K562 (cell line): Measurements from ENCODE around the gene LCE2B. TPM values are rescaled to one million over a fixed set of nuclear protein-coding genes. Genes with fewer than 3 reads are reported as not detected.

ENCODE experiments used
- ATAC-seq: fragments of 200-7000 bp; cut with Tn5 transposase; 3 replicates; pipeline ENCODE4 v1.9.1; 2020; ENCODE audit warnings: moderate library complexity
- BruUV-seq: library from RNA; stranded (reverse); fragments of 400-500 nt; replicated peaks from 2 replicates; lab custom pipeline; 2021; lab: Mats Ljungman, UMichigan
- CTCF ChIA-PET: fragments of 300-600 bp; formaldehyde crosslinking; extraction: SDS; loops from one replicate; lab custom pipeline; 2021; ENCODE audit warnings: low intra/inter-chr PET ratio; lab: Yijun Ruan, JAX
- POLR2A ChIA-PET: fragments of 300-600, 350-650 bp; sonication (Branson Sonifier 250); formaldehyde crosslinking; extraction: SDS; loops from one replicate; lab custom pipeline; 2021; ENCODE audit warnings: antibody characterized with exemption, inconsistent platforms; lab: Yijun Ruan, JAX
- DNase-seq, 4 experiments: peaks; one replicate each; pipeline versions ENCODE4 v3.0.0 to v3.0.0-alpha.2; 2011 to 2018; ENCODE audit warnings: low spot score in 3 of 4, mixed read lengths in 3 of 4; ENCODE audit errors: extremely low read depth in 1 of 4
- FAIRE-seq: peaks from 2 replicates; lab custom pipeline; 2011; peaks lifted over from hg19 to GRCh38; lab: Jason Lieb, UNC
- H2AFZ ChIP-seq: 2 replicates; pipeline ENCODE4 v1.6.0; 2011; ENCODE audit warnings: low read depth, low read length, control low read depth, inconsistent platforms
- H3K27ac ChIP-seq: fragments of 200-600 bp; 3 replicates; pipeline ENCODE4 v1.8.0; 2011; ENCODE audit warnings: low read depth, mild to moderate bottlenecking, control low read depth, inconsistent platforms, low read length, moderate library complexity, mixed read lengths; ENCODE audit errors: extremely low read depth
- H3K27me3 ChIP-seq, 2 experiments: fragments of 300-600 bp in 1 of 2; 2 replicates in 1 of 2; 3 replicates in 1 of 2; pipeline versions ENCODE4 v1.6.0 to v1.8.0; 2011; ENCODE audit warnings: inconsistent platforms in 2 of 2, low read length in 2 of 2, mild to moderate bottlenecking in 1 of 2, mixed read lengths in 1 of 2, moderate library complexity in 1 of 2; ENCODE audit not compliant: control insufficient read depth in 2 of 2, insufficient read depth in 2 of 2
- H3K36me3 ChIP-seq: fragments of 300-600 bp; 3 replicates; pipeline ENCODE4 v1.8.0; 2011; ENCODE audit warnings: mild to moderate bottlenecking, low read length, inconsistent platforms; ENCODE audit not compliant: control insufficient read depth, insufficient read depth
- H3K4me1 ChIP-seq, 2 experiments: fragments of 200-600 bp in 1 of 2; replicated peaks in 1 of 2; 2 replicates in 1 of 2; 3 replicates in 1 of 2; pipeline versions ENCODE4 v1.5.1 to v1.8.0; 2011; ENCODE audit warnings: inconsistent platforms in 2 of 2, low read length in 2 of 2, mild to moderate bottlenecking in 1 of 2, mixed read lengths in 1 of 2, moderate library complexity in 1 of 2; ENCODE audit not compliant: control insufficient read depth in 2 of 2, insufficient read depth in 2 of 2
- H3K4me2 ChIP-seq: 2 replicates; pipeline ENCODE4 v1.6.1; 2011; ENCODE audit warnings: low read length, control low read depth, inconsistent platforms, mixed read lengths; ENCODE audit not compliant: insufficient read depth
- H3K4me3 ChIP-seq: fragments of 200-600 bp; sonication (generic), shearing (Covaris generic); 2 replicates; pipeline ENCODE4 v1.5.1; 2016; ENCODE audit warnings: control low read depth, inconsistent platforms
- H3K79me2 ChIP-seq: fragments of 200-600 bp; 3 replicates; pipeline ENCODE4 v1.8.0; 2011; ENCODE audit warnings: low read length, inconsistent platforms; ENCODE audit not compliant: control insufficient read depth, insufficient read depth
- H3K9ac ChIP-seq, 2 experiments: 2 replicates each; pipeline versions ENCODE4 v1.6.0 to v1.6.1; 2011; ENCODE audit warnings: low read depth in 2 of 2, low read length in 2 of 2, control low read depth in 1 of 2, inconsistent platforms in 1 of 2, mild to moderate bottlenecking in 1 of 2, mixed read lengths in 1 of 2; ENCODE audit not compliant: insufficient read depth in 1 of 2
- H3K9me1 ChIP-seq: one replicate; pipeline ENCODE4 v1.6.0; 2011; ENCODE audit warnings: inconsistent platforms, mild to moderate bottlenecking, low read length, moderate library complexity; ENCODE audit not compliant: control insufficient read depth, insufficient read depth
- H3K9me3 ChIP-seq: replicated peaks from 2 replicates; pipeline ENCODE4 v1.5.1; 2011; ENCODE audit warnings: low read depth, low read length, inconsistent platforms; ENCODE audit not compliant: control insufficient read depth, insufficient read depth
- H4K20me1 ChIP-seq: replicated peaks from 2 replicates; pipeline ENCODE4 v1.6.1; 2011; ENCODE audit warnings: low read length, inconsistent platforms, mixed read lengths; ENCODE audit not compliant: control insufficient read depth, insufficient read depth
- BACH1 ChIP-seq: fragments of 200-800 bp; sonication (Bioruptor generic); IDR thresholded peaks from 2 replicates; pipeline ENCODE4 v1.6.1; 2016; ENCODE audit warnings: missing genetic modification characterization, missing compliant biosample characterization
- CREBBP ChIP-seq: IDR thresholded peaks from one replicate; pipeline ENCODE4 v1.6.1; 2012; ENCODE audit warnings: low read depth, mild to moderate bottlenecking, control low read depth, inconsistent platforms, low read length
- DIDO1 ChIP-seq: fragments of 450-650 bp; IDR thresholded peaks from 2 replicates; pipeline ENCODE4 v1.6.1; 2016; ENCODE audit warnings: low read depth, missing biosample characterization, missing genetic modification characterization
- E4F1 ChIP-seq: fragments of 250-450 bp; sonication (Bioruptor Pico); IDR thresholded peaks from 2 replicates; pipeline ENCODE4 v1.5.0; 2021; ENCODE audit warnings: mild to moderate bottlenecking, borderline replicate concordance
- ERF ChIP-seq: fragments of 450-650 bp; formaldehyde crosslinking; IDR thresholded peaks from 2 replicates; pipeline ENCODE4 v1.4.0; 2020; ENCODE audit warnings: mild to moderate bottlenecking, mixed read lengths
- HBP1 ChIP-seq: fragments of 450-650 bp; formaldehyde crosslinking; IDR thresholded peaks from 2 replicates; pipeline ENCODE4 v1.4.0; 2022; ENCODE audit warnings: missing genetic modification characterization
- HDGF ChIP-seq: fragments of 450-650 bp; IDR thresholded peaks from 2 replicates; pipeline ENCODE4 v1.6.1; 2016
- HNRNPK ChIP-seq: fragments of 200-400 bp; formaldehyde crosslinking; IDR thresholded peaks from one replicate; pipeline ENCODE4 v1.6.1; 2018; ENCODE audit warnings: mild to moderate bottlenecking, low read depth, low read length; ENCODE audit not compliant: poor library complexity, severe bottlenecking
- MBD2 ChIP-seq: sonication (generic); IDR thresholded peaks from 2 replicates; pipeline ENCODE4 v1.6.1; 2016; ENCODE audit warnings: low read depth, borderline replicate concordance
- MYBL2 ChIP-seq, 2 experiments: fragments of 450-650 bp in 1 of 2; sonication (generic) in 1 of 2; formaldehyde crosslinking in 1 of 2; IDR thresholded peaks; 2 replicates each; pipeline versions ENCODE4 v1.6.1 to v1.8.1; 2017 to 2022; ENCODE audit warnings: borderline replicate concordance in 1 of 2, inconsistent platforms in 1 of 2, low read depth in 1 of 2, mild to moderate bottlenecking in 1 of 2, missing genetic modification reagents in 1 of 2, moderate library complexity in 1 of 2
- PPARD ChIP-seq: fragments of 250-450 bp; sonication (Bioruptor Pico); IDR thresholded peaks from 2 replicates; pipeline ENCODE4 v1.8.0; 2022; ENCODE audit warnings: inconsistent platforms, mild to moderate bottlenecking, moderate library complexity
- SMAD3 ChIP-seq: fragments of 450-650 bp; formaldehyde crosslinking; conservative IDR thresholded peaks from 2 replicates; pipeline ENCODE4 v1.4.0; 2020; ENCODE audit warnings: mild to moderate bottlenecking
- ZBTB26 ChIP-seq: fragments of 450-650 bp; formaldehyde crosslinking; IDR thresholded peaks from 2 replicates; pipeline ENCODE4 v1.4.0; 2022; ENCODE audit warnings: missing genetic modification characterization
- ZNF551 ChIP-seq: fragments of 250-450 bp; sonication (Bioruptor Pico); IDR thresholded peaks from 2 replicates; pipeline ENCODE4 v1.5.0; 2021; ENCODE audit warnings: mild to moderate bottlenecking, moderate library complexity
- WGBS: fragments of 100-300 bp; shearing (Covaris generic); methylation state at CpG from one replicate; pipeline ENCODE4 v1.1.6; 2016; ENCODE audit warnings: low coverage, mixed read lengths; ENCODE audit not compliant: insufficient coverage; ENCODE audit errors: missing lambda C conversion rate; 5-methylcytosine and 5-hydroxymethylcytosine counted together
- in situ Hi-C: fragments of 300-500 bp; cut with MboI; formaldehyde crosslinking; loops from 4 replicates; pipeline ENCODE4 v1.15.0; 2018; ENCODE audit warnings: inconsistent platforms, mixed read lengths
- intact Hi-C: fragments of 100-400 bp; cut with micrococcal nuclease; formaldehyde crosslinking; loops from 2 replicates; pipeline ENCODE4 v1.14.2; 2022
- polyA plus RNA-seq, 8 experiments: library from polyadenylated mRNA; depleted of rRNA in 4 of 8; stranded (reverse) in 5 of 8; unstranded in 3 of 8; fragments of >200 nt; fragmentation: Nextera tagmentation in 2 of 8; fragmentation: Illumina TruSeq in 1 of 8; extraction: Ambion mirVana in 2 of 8; extraction: Trizol in 1 of 8; gene quantifications; 2 replicates each; pipeline versions ENCODE4 v1.2.1 to v1.2.3, GENCODE V29; 2011 to 2014; ENCODE audit warnings: inconsistent platforms in 1 of 8, missing spikeins in 1 of 8
- total RNA-seq, 7 experiments: library from RNA; depleted of rRNA in 6 of 7; stranded (reverse); fragments of >200 nt in 6 of 7; fragmentation: Illumina TruSeq in 2 of 7; extraction: Trizol in 2 of 7; gene quantifications; 2 replicates each; pipeline versions ENCODE4 v1.2.1 to v1.2.3, GENCODE V29; 2011 to 2021; ENCODE audit warnings: low replicate concordance in 1 of 7

Gene LCE2B
- total and polyA plus RNA-seq, 9 of the 15 experiments (the other 6 are each of a cell fraction or from before 2014, with no cell fraction given) = not detected

- POLR2A ChIA-PET = no interaction called here
- Histone ChIP-seq H3K9me1 (no peaks in the 10 kb centered on the region), H3K36me3 (no peaks in the 10 kb centered on the region), H3K27me3 (no peaks in the 10 kb centered on the region), H3K4me1 (no peaks in the 10 kb centered on the region), H3K79me2 (no peaks in the 10 kb centered on the region), H3K4me2 (no peak overlapping the region), H3K9ac (no peak overlapping the region), H2AFZ (no peak overlapping the region), H3K27ac (no peak overlapping the region), H3K4me3 (no peak overlapping the region), H4K20me1 (no peaks in the 10 kb centered on the region), H3K9me3 (no peaks in the 10 kb centered on the region)
- CTCF ChIA-PET = no interaction called here
- in situ Hi-C loops = no loop called here
- ATAC-seq (no peak), FAIRE-seq (no peak), DNase-seq (no peak)
- WGBS = 0% methylated on average over 2 of the region's 2 CpGs
- BruUV-seq = no TSS peak
- intact Hi-C loops = no loop called here
- TF ChIP-seq PPARD (CRISPR knock-in tag) (no peak), ZBTB26 (CRISPR knock-in tag) (no peak), E4F1 (CRISPR knock-in tag) (no peak), BACH1 (no peak), HDGF (no peak), CREBBP (no peak), SMAD3 (CRISPR knock-in tag) (no peak), MYBL2 (IDR thresholded peaks at IDR 0.05; ENCODE audit: low read depth) (no peak), MYBL2 (CRISPR knock-in tag; IDR thresholded peaks at IDR 0.05; ENCODE audit: borderline replicate concordance) (no peak), DIDO1 (tag) (no peak), ERF (CRISPR knock-in tag) (no peak), ZNF551 (CRISPR knock-in tag) (no peak), HBP1 (CRISPR knock-in tag) (no peak), MBD2 (no peak), HNRNPK (no peak)
Observed at GRCh38 chr1:152673016-152673415, 12.9 kb upstream of the LCE2B start.
